ENCODE data around the gene ALLC. TPM values are rescaled to one million over a fixed set of nuclear protein-coding genes. Genes with fewer than 3 reads are reported as not detected.

Gene ALLC
- total and polyA plus RNA-seq, 2 experiments from 2014 or later: not detected

DNA sequence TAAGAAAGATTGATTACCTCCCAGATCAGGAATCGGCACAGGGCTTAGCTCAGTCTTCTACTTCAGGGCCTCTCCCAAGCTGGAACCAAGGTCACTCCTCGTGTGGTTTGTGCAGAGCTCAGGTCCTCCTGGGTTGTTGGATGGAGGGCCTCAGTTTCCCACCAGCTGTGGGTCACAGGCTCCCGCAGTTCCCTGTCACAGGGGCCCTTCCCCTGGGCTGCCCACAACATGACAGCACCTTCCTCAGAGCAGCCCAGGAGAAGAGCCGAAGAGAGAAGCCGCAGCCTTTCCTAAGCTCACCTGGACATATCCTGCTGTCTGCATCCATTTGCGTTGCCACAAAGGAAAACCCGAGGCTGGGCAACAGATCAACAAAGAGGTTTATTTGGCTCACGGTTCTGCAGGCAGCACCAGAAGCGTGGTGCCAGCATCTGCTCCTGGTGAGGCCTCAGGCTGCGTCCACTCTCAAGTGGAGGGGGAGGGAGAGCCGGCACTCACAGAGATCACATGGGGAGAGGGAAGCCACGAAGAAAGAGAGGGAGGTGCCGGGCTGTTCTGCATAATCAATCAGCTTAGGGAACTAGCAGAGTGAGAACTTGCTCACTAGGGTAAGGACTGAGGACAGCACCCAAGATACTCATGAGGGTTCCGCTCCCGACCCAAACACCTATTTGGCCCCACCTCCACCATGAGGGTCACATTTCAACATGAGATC lies 13.0 kb upstream of the ALLC start:
- Mint-ChIP-seq H3K9me3 (no peaks in the 10 kb centered on the region; the same call in 2 of the 3 replicates), H3K27ac (no peak overlapping the region), H3K4me1 (no peaks in the 10 kb centered on the region), H3K27me3 (ENCODE audit: insufficient read depth, low read depth, poor library complexity) (peaks cover 10% of the 10 kb centered on the region), H3K4me3 (no peak overlapping the region), H3K36me3 (ENCODE audit: low read depth) (no peaks in the 10 kb centered on the region; the same call in 2 of the 3 replicates)
- no peaks in the 10 kb centered on the region for H3K27me3 ChIP-seq (ENCODE audit: insufficient read depth)
- no peak overlapping the region for H2AFZ ChIP-seq
- H3K4me3 ChIP-seq: no peak overlapping the region
- no peaks in the 10 kb centered on the region for H3K4me1 ChIP-seq (ENCODE audit: insufficient read depth)
- H3K4me2 ChIP-seq: no peak overlapping the region
- no peaks in the 10 kb centered on the region for H3K36me3 ChIP-seq (ENCODE audit: insufficient read depth)
- TF ChIP-seq STAT1 (IDR thresholded peaks at IDR 0.05; ENCODE audit: unreplicated experiment) (no peak), ZNF331 (CRISPR knock-in tag; IDR thresholded peaks at IDR 0.05; ENCODE audit: low read depth) (no peak), CREB1 (CRISPR knock-in tag; IDR thresholded peaks at IDR 0.05; ENCODE audit: low read depth) (no peak), POLR2AphosphoS5 (IDR thresholded peaks at IDR 0.05; ENCODE audit: low read depth) (no peak)
- DNase-seq (ENCODE audit: low spot score): no peak
- no peak overlapping the region for H3K27ac ChIP-seq (ENCODE audit: low read depth)
- H3K79me2 ChIP-seq (replicated peaks; ENCODE audit: insufficient read depth): no peaks in the 10 kb centered on the region
- H3F3A ChIP-seq (replicated peaks; ENCODE audit: low read depth): no peaks in the 10 kb centered on the region
- no peak for ATAC-seq
- no peaks in the 10 kb centered on the region for H3K9me2 ChIP-seq (ENCODE audit: insufficient read depth)
- no peaks in the 10 kb centered on the region for H4K20me1 ChIP-seq (replicated peaks; ENCODE audit: insufficient read depth)

DNA sequence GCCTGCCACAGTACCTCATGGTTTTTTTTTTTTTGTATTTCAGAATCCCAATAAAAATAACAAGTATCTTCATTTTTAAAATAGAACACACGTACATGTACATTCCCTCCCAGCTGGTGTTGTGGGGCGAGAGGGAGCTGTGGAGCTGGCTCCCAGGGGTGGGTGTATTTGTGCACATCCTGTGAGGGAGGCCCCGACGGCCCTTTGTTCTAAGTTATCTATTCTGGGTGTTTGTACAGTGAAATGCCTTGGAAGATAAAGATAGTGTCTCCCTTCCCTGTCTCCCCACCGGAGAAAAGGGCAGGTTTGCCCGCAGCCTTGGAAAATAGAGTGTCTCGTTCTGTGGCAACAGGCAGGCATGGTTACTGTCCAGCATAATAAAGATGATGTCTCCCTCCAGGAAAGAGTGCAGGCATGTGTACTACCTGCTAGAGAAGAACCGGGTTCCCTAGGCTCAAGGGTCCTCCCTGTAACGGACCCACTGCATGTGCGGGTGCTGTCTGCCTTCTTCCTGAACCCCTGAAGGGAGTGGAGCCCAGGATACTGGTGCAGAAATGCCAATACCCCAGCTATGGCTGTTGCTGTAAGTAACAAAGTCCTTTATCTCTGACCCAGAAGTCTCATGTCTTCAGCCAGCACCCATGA lies 12.1 kb upstream of the ALLC start:
- Mint-ChIP-seq H3K9me3 (no peaks in the 10 kb centered on the region; the same call in 2 of the 3 replicates), H3K4me1 (peaks cover 2% of the 10 kb centered on the region), H3K27ac (no peak overlapping the region), H3K36me3 (ENCODE audit: low read depth) (no peaks in the 10 kb centered on the region; the same call in 2 of the 3 replicates), H3K4me3 (no peak overlapping the region), H3K27me3 (ENCODE audit: insufficient read depth, low read depth, poor library complexity) (peaks cover 11% of the 10 kb centered on the region)
- H3K4me1 ChIP-seq (ENCODE audit: insufficient read depth): no peaks in the 10 kb centered on the region
- no peak overlapping the region for H2AFZ ChIP-seq
- ATAC-seq: no peak
- H3K9me2 ChIP-seq (ENCODE audit: insufficient read depth): no peaks in the 10 kb centered on the region
- no peaks in the 10 kb centered on the region for H3K27me3 ChIP-seq (ENCODE audit: insufficient read depth)
- no peaks in the 10 kb centered on the region for H3F3A ChIP-seq (replicated peaks; ENCODE audit: low read depth)
- H4K20me1 ChIP-seq (replicated peaks; ENCODE audit: insufficient read depth): no peaks in the 10 kb centered on the region
- no peaks in the 10 kb centered on the region for H3K36me3 ChIP-seq (ENCODE audit: insufficient read depth)
- H3K27ac ChIP-seq (ENCODE audit: low read depth): no peak overlapping the region
- H3K4me3 ChIP-seq: no peak overlapping the region
- no peak overlapping the region for H3K4me2 ChIP-seq
- no peak for DNase-seq (ENCODE audit: low spot score)
- H3K79me2 ChIP-seq (replicated peaks; ENCODE audit: insufficient read depth): no peaks in the 10 kb centered on the region
- TF ChIP-seq POLR2AphosphoS5 (IDR thresholded peaks at IDR 0.05; ENCODE audit: low read depth) (no peak), ZNF331 (CRISPR knock-in tag; IDR thresholded peaks at IDR 0.05; ENCODE audit: low read depth) (no peak), CREB1 (CRISPR knock-in tag; IDR thresholded peaks at IDR 0.05; ENCODE audit: low read depth) (no peak)
- TF ChIP-seq, protein P1, sequence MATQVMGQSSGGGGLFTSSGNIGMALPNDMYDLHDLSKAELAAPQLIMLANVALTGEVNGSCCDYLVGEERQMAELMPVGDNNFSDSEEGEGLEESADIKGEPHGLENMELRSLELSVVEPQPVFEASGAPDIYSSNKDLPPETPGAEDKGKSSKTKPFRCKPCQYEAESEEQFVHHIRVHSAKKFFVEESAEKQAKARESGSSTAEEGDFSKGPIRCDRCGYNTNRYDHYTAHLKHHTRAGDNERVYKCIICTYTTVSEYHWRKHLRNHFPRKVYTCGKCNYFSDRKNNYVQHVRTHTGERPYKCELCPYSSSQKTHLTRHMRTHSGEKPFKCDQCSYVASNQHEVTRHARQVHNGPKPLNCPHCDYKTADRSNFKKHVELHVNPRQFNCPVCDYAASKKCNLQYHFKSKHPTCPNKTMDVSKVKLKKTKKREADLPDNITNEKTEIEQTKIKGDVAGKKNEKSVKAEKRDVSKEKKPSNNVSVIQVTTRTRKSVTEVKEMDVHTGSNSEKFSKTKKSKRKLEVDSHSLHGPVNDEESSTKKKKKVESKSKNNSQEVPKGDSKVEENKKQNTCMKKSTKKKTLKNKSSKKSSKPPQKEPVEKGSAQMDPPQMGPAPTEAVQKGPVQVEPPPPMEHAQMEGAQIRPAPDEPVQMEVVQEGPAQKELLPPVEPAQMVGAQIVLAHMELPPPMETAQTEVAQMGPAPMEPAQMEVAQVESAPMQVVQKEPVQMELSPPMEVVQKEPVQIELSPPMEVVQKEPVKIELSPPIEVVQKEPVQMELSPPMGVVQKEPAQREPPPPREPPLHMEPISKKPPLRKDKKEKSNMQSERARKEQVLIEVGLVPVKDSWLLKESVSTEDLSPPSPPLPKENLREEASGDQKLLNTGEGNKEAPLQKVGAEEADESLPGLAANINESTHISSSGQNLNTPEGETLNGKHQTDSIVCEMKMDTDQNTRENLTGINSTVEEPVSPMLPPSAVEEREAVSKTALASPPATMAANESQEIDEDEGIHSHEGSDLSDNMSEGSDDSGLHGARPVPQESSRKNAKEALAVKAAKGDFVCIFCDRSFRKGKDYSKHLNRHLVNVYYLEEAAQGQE (IDR thresholded peaks at IDR 0.05; ENCODE audit: unreplicated experiment): no peak
- TF ChIP-seq, protein P2, sequence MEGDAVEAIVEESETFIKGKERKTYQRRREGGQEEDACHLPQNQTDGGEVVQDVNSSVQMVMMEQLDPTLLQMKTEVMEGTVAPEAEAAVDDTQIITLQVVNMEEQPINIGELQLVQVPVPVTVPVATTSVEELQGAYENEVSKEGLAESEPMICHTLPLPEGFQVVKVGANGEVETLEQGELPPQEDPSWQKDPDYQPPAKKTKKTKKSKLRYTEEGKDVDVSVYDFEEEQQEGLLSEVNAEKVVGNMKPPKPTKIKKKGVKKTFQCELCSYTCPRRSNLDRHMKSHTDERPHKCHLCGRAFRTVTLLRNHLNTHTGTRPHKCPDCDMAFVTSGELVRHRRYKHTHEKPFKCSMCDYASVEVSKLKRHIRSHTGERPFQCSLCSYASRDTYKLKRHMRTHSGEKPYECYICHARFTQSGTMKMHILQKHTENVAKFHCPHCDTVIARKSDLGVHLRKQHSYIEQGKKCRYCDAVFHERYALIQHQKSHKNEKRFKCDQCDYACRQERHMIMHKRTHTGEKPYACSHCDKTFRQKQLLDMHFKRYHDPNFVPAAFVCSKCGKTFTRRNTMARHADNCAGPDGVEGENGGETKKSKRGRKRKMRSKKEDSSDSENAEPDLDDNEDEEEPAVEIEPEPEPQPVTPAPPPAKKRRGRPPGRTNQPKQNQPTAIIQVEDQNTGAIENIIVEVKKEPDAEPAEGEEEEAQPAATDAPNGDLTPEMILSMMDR (conservative IDR thresholded peaks at IDR 0.05; ENCODE audit: low read depth in 2 of 2): no peak
- TF ChIP-seq, protein P3, sequence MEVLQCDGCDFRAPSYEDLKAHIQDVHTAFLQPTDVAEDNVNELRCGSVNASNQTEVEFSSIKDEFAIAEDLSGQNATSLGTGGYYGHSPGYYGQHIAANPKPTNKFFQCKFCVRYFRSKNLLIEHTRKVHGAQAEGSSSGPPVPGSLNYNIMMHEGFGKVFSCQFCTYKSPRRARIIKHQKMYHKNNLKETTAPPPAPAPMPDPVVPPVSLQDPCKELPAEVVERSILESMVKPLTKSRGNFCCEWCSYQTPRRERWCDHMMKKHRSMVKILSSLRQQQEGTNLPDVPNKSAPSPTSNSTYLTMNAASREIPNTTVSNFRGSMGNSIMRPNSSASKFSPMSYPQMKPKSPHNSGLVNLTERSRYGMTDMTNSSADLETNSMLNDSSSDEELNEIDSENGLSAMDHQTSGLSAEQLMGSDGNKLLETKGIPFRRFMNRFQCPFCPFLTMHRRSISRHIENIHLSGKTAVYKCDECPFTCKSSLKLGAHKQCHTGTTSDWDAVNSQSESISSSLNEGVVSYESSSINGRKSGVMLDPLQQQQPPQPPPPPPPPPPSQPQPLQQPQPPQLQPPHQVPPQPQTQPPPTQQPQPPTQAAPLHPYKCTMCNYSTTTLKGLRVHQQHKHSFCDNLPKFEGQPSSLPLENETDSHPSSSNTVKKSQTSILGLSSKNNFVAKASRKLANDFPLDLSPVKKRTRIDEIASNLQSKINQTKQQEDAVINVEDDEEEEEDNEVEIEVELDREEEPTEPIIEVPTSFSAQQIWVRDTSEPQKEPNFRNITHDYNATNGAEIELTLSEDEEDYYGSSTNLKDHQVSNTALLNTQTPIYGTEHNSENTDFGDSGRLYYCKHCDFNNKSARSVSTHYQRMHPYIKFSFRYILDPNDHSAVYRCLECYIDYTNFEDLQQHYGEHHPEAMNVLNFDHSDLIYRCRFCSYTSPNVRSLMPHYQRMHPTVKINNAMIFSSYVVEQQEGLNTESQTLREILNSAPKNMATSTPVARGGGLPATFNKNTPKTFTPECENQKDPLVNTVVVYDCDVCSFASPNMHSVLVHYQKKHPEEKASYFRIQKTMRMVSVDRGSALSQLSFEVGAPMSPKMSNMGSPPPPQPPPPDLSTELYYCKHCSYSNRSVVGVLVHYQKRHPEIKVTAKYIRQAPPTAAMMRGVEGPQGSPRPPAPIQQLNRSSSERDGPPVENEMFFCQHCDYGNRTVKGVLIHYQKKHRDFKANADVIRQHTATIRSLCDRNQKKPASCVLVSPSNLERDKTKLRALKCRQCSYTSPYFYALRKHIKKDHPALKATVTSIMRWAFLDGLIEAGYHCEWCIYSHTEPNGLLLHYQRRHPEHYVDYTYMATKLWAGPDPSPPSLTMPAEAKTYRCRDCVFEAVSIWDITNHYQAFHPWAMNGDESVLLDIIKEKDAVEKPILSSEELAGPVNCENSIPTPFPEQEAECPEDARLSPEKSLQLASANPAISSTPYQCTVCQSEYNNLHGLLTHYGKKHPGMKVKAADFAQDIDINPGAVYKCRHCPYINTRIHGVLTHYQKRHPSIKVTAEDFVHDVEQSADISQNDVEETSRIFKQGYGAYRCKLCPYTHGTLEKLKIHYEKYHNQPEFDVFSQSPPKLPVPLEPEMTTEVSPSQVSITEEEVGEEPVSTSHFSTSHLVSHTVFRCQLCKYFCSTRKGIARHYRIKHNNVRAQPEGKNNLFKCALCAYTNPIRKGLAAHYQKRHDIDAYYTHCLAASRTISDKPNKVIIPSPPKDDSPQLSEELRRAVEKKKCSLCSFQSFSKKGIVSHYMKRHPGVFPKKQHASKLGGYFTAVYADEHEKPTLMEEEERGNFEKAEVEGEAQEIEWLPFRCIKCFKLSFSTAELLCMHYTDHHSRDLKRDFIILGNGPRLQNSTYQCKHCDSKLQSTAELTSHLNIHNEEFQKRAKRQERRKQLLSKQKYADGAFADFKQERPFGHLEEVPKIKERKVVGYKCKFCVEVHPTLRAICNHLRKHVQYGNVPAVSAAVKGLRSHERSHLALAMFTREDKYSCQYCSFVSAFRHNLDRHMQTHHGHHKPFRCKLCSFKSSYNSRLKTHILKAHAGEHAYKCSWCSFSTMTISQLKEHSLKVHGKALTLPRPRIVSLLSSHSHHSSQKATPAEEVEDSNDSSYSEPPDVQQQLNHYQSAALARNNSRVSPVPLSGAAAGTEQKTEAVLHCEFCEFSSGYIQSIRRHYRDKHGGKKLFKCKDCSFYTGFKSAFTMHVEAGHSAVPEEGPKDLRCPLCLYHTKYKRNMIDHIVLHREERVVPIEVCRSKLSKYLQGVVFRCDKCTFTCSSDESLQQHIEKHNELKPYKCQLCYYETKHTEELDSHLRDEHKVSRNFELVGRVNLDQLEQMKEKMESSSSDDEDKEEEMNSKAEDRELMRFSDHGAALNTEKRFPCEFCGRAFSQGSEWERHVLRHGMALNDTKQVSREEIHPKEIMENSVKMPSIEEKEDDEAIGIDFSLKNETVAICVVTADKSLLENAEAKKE (CRISPR knock-in tag; IDR thresholded peaks at IDR 0.05): no peak

Measured in GM23338 (cell line).